ENCODE measurements around the gene POLG.

DNA sequence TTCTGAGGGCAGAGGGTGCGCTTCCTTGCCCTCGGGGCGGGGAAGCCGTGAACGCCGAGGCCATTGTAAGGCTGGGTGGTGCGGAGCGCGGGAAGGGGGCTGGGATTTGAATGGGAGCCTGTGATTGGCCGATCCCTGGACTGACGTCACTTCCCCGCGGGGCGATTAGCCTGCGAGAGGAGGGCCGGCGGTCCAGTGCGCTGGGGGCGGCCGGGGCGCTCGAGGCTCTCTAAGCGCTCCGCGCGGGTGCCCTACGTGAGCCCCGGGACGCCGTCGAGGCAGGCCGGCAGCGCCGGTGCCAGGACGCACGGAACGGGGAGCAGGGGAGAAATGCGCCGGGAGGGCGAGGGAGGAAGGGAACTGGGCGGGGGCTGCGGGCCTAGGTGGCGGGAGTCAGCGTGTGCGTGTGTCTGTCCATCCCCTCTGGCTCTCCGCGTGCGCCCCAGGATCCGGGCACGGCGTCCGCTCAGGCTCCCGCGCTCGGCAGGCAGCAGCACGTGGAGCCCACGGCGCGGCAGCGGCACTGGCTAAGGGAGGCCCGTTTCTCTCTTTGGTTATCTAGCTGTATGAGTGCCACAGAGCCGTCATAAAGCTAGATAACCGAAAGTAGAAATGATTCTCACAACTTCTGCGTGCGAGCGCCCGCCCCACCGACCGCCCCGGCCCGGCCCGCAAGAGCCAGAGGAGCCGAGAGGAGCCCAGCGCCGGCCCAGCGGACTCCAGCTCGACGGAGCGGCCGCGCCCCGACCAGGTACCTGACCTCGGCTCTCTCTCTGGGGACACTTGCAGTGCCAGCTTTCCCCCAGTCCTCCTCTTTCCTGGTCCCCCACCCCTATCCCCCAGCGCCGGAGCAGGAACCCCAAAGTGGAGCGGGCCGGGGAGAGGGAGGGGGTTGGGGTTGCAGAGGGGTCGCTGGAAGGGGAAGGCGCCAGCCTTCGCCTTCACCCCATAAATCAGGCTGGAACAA is 33.1 kb upstream of the POLG start:
- no peak for TF ChIP-seq CTCF (IDR thresholded peaks at IDR 0.05)
- no peak for TF ChIP-seq POLR2A (IDR thresholded peaks at IDR 0.05)

Data from Peyer's patch (tissue), 4 donors.